ENCODE results near the gene PTK7.
"Not testable (repeated sequence)": the region's sequence is repeated elsewhere in the genome, so short reads cannot be mapped to it uniquely, and the experiment has no call there.

The PTK7 gene

GRCh38 chr6:43086022-43086658 lies 10.0 kb downstream of the PTK7 start:
- no peak for DNase-seq (ENCODE audit: low read depth)

DNA sequence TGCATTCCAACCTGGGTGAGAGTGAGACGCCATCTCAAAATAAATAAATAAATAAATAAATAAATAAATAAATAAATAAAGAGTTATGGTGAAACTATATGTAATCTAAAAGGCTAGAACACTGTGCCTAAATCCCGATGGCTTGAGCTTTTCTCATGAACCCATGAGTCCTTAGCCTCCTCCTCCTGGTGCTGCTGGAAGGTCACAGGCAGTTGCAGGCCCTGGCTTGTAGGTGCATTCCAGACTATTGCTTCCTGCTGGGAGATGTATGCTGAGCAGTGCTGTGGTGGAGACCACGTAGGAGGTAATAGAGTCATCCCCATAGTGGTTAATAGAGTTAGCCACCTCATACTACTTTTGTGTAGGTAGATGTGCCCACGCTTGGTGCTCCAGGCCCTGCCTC lies 12.5 kb downstream of the PTK7 start:
- no peak for DNase-seq (ENCODE audit: low read depth)

DNA sequence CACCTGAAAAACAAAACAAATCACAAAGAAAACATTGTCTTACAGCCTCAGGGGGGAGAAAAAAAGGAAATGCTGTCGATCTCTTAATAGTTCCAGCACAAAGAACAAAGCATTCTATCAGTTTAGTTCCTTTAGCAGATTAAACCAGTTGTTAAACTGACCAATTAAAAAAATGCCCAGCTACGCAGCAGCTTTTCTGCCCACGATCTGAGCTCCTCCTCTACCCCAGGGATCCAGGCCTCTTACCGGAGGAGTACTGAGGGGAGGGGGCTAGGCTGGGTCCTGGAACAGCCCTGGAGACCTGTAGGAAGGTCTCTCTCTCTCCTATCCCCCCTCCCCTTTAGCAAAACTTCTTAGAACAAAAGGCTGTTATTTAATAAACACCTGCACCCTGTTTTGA lies 13.4 kb downstream of the PTK7 start:
- DNase-seq (ENCODE audit: low read depth) = no peak

DNA sequence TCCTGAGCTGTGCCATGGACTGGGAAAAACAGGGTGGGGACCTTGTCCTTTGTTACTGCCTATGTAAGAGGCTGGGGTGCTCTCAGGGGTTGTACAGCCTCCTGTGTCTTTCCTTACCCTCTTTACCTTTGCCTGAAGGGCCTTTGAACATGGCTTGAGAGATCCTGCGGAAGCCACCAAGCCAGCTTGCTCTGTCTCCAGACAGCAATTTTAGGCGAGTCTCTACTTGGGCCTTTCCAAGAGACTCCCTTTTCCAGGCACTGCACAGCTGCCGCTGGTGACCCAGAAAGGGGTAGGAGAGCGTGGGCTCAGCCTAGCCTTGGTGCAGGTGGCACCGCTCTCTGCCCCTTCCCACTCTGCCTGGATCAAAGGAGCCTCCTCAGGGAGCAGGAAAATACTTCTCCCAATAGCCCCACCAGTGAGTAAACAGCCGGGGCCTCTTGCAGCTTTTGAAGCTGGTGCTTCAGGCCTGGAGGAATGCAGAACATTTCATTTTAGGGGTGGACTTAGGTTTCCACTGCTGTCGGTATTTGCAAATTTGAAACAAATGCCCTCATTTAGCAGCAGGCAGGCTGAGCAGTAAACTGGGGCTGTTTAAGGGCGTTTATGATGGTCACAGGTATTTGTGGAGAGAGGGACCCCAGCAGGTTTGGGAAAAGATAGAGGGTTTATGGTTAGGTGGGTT lies 13.9 kb downstream of the PTK7 start:
- no peak for DNase-seq (ENCODE audit: low read depth)

DNA sequence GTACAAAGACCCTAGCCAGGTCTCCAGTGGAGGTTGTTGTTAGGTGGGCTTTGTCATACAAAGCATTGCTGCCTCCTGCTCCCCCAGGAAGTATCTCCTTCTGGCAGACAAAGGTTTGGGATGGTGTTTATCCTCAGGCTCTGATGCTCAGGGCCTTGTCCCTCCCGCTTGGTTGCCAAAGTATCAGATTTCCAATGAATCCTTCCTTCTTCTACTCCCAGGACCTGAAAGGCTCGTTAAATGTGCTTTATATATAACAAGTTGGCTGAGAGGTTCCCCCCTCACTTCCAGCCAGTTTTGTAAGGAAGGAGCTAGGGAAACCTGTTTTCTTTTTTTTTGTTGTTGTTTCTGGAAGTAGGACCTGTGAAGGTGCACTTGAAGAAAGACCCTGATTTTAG lies 14.4 kb downstream of the PTK7 start:
- DNase-seq (ENCODE audit: low read depth) = no peak

DNA sequence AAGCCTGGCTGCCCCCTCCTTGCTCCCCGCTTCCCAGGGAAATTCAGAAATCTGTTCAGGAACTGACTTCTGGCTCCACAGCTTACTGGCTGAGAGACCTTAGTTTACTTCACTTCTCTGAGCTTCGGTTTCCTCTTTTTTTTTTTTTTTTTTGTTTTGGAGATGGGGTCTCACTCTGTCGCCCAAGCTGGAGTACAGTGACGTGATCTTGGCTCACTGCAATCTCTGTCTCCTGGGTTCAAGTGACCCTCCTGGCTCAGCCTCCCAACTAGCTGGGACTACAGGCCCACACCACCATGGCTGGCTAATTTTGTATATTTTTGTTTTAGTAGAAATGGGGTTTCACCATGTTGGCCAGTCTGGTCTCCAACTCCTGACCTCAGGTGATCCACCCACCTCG lies 14.9 kb downstream of the PTK7 start:
- DNase-seq (ENCODE audit: low read depth) = no peak

DNA sequence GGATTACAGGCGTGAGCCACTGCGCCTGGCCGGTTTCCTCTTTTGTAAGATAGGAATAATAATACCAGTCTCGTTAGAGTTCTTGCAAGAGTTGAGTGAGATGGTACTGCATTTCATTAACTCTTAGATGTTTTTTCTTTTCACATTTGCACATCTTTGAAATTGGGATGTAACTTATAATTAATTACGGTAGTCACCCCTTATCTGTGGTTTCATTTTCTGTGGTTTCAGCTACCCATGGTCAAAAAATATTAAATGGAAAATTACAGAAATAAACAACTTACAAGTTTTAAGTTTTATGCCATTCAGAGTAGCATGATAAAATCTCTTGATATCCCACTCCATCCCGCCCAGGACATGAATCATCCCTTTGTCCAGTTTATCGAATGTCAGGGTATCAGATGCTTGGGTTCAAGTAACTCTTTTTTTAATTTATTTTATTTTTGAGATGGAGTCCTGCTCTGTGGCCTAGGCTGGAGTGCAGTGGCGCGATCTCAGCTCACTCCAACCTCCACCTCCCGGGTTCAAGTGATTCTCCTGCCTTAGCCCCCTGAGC lies 15.4 kb downstream of the PTK7 start:
- no peak for DNase-seq (ENCODE audit: low read depth)

GRCh38 chr6:43092635-43093034 lies 16.5 kb downstream of the PTK7 start:
- no peak for DNase-seq (ENCODE audit: low read depth)

GRCh38 chr6:43093436-43094289 lies 17.5 kb downstream of the PTK7 start:
- DNase-seq (ENCODE audit: low read depth) = no peak

DNA sequence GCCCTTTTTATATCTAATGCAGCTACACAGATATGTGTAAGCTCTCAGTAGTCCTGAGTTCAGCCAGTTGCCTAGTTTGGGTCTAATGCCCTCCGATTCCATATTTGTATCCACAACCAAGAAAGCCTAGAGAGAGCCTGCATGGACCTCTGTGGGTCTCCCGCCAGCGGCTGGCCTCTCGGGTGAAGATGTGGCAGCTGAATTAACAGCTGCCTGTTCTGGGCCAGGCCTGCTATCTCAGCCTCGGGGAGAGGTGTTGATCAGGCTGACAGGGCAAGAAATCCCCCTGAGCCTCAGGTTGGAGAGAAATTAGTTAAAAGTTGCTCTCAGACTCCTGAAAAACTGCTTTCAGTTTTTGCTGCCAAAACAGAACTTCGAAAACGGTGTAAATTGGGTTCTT lies 19.8 kb downstream of the PTK7 start:
- no peak for DNase-seq (ENCODE audit: low read depth)

GRCh38 chr6:43096451-43097097 lies 20.5 kb downstream of the PTK7 start:
- DNase-seq (ENCODE audit: low read depth) = no peak

DNA sequence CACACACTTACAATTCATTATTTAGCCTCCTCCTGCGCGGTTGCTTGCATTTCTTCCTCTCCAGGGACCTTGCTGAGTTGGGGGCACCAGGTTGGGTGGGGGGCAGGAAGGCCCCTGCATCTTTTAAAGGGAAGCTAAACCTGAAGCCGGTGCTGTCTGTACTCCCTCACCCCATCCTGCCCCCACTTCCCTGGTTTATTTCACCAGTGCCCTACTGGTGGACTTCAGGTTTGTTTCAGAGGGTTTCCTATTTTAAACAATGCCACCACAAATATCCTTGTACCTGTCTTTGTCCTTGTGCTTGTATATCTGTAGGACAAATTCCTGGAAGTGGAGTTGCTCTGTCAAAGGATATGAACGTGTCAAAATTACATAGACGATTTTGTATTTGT lies 21.0 kb downstream of the PTK7 start:
- no peak for DNase-seq (ENCODE audit: low read depth)

DNA sequence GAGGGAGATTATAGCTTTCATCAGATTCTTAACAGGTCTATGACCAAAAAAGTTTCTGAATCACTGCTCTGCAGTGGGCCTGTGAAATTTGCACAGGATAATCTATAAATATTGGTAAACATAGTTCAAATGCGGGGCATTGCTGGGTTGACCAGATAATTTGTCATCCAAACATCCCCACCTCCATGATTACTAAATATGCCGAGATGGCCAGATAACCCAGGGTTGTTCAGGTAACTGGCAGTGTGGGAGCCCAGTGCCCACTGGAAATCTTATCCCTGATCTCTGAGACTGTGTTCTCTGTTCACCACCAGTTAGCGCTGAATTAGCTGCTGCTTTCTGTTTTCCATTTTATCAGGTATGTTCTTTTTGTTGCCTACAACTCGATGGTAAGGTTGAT lies 21.4 kb downstream of the PTK7 start:
- DNase-seq (ENCODE audit: low read depth) = no peak

GRCh38 chr6:43101497-43101896 lies 25.4 kb downstream of the PTK7 start:
- DNase-seq (ENCODE audit: low read depth) = no peak

DNA sequence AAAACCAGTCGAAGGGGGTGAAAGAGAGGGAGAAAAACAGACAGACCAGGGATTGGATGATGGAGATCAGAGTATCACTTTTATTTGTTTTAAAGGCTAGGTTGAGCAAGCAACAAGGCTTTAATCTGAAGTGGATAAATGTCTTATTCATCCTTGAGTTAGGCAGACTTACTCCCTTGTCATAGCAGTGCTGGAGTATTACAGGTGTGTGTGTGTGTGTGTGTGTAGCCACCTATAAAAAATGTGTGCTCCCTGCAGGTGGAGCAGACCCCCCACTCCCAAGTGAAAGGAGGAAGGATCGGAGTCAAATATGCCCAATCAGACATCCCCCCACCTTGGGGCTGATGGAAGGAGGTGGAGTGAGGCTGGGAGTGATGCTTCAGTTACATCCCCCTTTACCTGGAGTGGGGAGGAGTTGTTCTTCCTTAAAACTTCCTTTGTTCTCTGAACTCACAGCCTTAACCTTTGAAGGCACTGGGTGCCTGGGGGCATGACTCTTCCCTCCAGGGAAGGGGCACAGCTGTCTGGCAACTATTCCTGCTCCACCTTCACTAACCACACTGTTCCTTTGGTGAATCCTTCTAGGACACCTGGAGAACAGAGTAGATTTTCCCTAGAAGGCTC lies 27.3 kb downstream of the PTK7 start:
- DNase-seq (ENCODE audit: low read depth) = no peak

DNA sequence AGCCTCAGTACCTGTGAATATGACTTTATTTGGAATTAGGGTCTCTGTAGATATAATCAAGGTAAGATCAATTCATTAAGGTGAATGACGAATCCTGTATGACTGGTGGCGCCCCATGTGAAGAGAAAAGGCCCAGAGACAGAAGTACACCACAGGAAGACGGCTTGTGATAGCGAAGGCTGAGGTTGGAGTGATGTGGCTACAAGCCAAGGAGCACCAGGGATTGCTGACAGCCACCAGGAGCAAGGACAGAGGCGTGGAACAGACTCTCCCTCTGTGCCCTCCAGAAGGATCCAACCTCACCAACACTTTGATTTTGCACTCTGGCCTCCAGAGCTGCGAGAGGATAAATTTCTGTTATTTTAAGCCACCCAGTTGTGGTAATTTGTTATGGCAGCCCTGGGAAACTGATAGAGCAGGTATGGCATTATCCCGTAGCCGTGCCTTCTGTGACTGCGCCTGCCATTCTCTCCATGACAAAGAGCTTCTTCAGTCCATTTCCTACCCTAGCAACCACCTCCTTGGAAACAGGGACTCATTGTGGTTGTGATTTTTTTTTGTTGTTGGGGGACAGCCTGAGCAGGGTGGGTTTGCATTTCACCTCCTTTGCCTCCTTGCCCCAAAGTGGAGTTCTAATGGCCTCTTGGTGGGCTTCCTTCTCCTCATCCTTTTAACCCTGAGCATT lies 29.6 kb downstream of the PTK7 start:
- no peak for DNase-seq (ENCODE audit: low read depth)

GRCh38 chr6:43107344-43108062 lies 31.4 kb downstream of the PTK7 start:
- DNase-seq (ENCODE audit: low read depth) = no peak

DNA sequence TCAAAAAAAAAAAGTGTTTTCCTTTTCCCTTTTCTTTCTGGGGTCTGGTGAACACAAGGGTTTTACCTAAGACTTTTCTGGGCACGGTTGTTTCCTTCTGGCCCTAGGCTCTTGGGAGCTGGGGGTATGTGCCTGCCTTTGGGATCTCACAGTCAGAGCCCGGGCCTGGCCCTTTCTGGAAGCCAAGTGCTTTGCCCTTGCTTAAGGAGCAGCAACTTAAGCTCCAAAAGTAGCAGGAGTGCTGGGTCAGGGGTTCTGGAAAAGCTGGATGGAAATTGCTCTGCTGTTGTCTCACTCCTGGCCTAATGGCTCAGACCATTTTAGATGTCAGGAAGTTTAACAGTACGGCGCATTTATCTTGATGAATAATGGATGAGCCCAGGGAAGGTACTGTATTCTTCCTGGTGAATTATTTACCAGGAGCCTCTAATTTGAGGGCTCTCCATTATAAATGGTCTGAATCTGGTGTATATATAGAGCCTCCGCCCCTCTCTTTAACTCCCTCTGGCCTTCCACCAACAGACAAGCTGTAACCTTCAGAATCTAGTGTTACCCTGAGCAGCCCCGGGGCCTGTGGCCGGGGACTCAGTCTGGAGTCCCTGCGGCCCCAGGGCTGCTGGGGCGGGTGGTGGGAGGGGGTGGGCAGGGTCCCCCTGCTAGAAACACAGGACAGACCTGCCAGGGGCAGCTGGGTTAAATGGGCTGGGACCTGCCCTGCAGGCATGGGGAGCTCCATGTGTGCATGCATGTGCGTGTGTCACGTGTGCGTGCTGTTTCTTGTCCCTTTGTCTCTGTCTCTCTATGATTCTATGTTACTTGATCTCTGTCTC lies 37.5 kb downstream of the PTK7 start:
- DNase-seq (ENCODE audit: low read depth) = no peak

DNA sequence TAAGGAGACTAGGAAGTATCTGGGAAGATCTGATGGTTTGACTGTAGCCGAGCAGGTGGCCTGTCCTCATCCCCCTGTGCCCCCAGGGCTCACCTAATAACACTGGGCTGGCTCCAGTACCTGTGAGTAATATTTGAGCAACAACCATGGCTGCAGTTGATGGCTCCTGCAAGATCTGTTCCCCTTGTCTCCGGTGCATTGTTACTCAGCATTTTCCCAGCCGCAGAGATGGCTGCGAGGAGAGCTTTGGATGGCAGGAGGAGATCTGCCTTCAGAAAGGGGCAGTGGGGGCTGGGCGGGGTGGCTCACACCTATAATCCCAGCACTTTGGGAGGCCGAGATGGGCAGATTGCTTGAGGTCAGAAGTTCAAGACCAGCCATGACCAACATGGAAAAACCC lies 39.3 kb downstream of the PTK7 start:
- DNase-seq (ENCODE audit: low read depth) = no peak

- DNase-seq (ENCODE audit: low read depth) = not testable (repeated sequence)
Observed at GRCh38 chr6:43117466-43117865, 41.4 kb downstream of the PTK7 start.

Data from activated T-helper 9 cell treated with anti-CD3 and anti-CD28 coated beads, Interleukin-2, amount 50 U/mL, for 16 hours (primary cell).